Tibial nerve (tissue), 4 donors: ENCODE data around the gene RALB. TPM values are rescaled to one million over a fixed set of nuclear protein-coding genes. Genes with fewer than 3 reads are reported as not detected.

ENCODE experiments used
- DNase-seq, 2 donors: peaks; one replicate each; pipeline ENCODE4 v3.0.0-alpha.2; 2019; ENCODE audit warnings: low spot score in 2 of 2
- H3K27ac ChIP-seq, 4 donors: fragments of 200-600 bp; sonication (generic) in 3 of 4; one replicate each; pipeline ENCODE4 v1.5.1; 2017 to 2019; ENCODE audit warnings: mild to moderate bottlenecking in 1 of 4
- H3K27me3 ChIP-seq, 2 donors: fragments of 200-600 bp; sonication (generic) in 1 of 2; one replicate each; pipeline versions ENCODE4 v1.5.1 to v1.6.0; 2017 to 2019
- H3K36me3 ChIP-seq, 3 donors: fragments of 200-600 bp; sonication (generic); one replicate each; pipeline ENCODE4 v1.5.1; 2018 to 2019
- H3K4me1 ChIP-seq, 4 donors: fragments of 200-600 bp; sonication (generic) in 3 of 4; one replicate each; pipeline ENCODE4 v1.5.1; 2017 to 2019
- H3K4me3 ChIP-seq, 4 donors: fragments of 200-600 bp; sonication (generic) in 3 of 4; one replicate each; pipeline ENCODE4 v1.5.1; 2017 to 2019; ENCODE audit warnings: mild to moderate bottlenecking in 1 of 4, moderate library complexity in 1 of 4
- H3K9me3 ChIP-seq, 4 donors: fragments of 200-600 bp; sonication (generic) in 3 of 4; one replicate each; pipeline ENCODE4 v1.5.1; 2017 to 2019
- CTCF ChIP-seq, 5 experiments: fragments of 200-600 bp in 3 of 5; fragments of 450-650 bp in 2 of 5; sonication (generic) in 3 of 5; IDR thresholded peaks; one replicate each; pipeline ENCODE4 v1.5.1; 2016 to 2019; ENCODE audit warnings: antibody characterized with exemption in 5 of 5, mild to moderate bottlenecking in 3 of 5, moderate library complexity in 2 of 5
- EP300 ChIP-seq, 2 donors: sonication (generic); formaldehyde crosslinking; IDR thresholded peaks; one replicate each; pipeline ENCODE4 v1.6.1; 2017; ENCODE audit warnings: antibody characterized with exemption in 2 of 2, mild to moderate bottlenecking in 1 of 2
- POLR2A ChIP-seq, 2 donors: fragments of 450-650 bp; IDR thresholded peaks; one replicate each; pipeline ENCODE4 v1.6.1; 2017; ENCODE audit warnings: antibody characterized with exemption in 2 of 2, mild to moderate bottlenecking in 2 of 2, moderate library complexity in 2 of 2
- WGBS, 2 donors: methylation state at CpG; one replicate each; pipeline ENCODE4 v1.1.5; 2018; 5-methylcytosine and 5-hydroxymethylcytosine counted together
- total RNA-seq, 4 donors: library from RNA; depleted of rRNA; stranded (reverse); fragments of >200 nt; gene quantifications; one replicate each; pipeline ENCODE4 v1.1.0, GENCODE V29; 2016

Gene RALB
- total RNA-seq, 4 donors from 2014 or later = 35.1 to 40.4 (median 39.8) TPM

GRCh38 chr2:120238728-120239487, 13.7 kb upstream of the RALB start:
- WGBS, 2 donors = 77% methylated on average over 21 to 22 of the region's 22 CpGs
- DNase-seq = no peak
- no peaks in the 10 kb centered on the region for H3K9me3 ChIP-seq
- peak overlapping the region in 2 of 4 donors; percentile 58 to 67 for H3K27ac ChIP-seq
- TF ChIP-seq EP300 (IDR thresholded peaks at IDR 0.05) (no peak), POLR2A (IDR thresholded peaks at IDR 0.05) (no peak), CTCF (IDR thresholded peaks at IDR 0.05) (no peak)
- no peaks in the 10 kb centered on the region for H3K36me3 ChIP-seq
- peaks cover 0 to 10% of the 10 kb centered on the region in 2 donors for H3K27me3 ChIP-seq
- no peak overlapping the region for H3K4me3 ChIP-seq
- peaks cover 0 to 15% (median 5%) of the 10 kb centered on the region in 4 donors for H3K4me1 ChIP-seq

- Histone ChIP-seq H3K27ac (peak overlapping the region in 2 of 4 donors; percentile 58 to 67), H3K4me1 (peaks cover 0 to 15% (median 5%) of the 10 kb centered on the region in 4 donors), H3K9me3 (no peaks in the 10 kb centered on the region), H3K4me3 (no peak overlapping the region), H3K27me3 (peaks cover 0 to 10% of the 10 kb centered on the region in 2 donors), H3K36me3 (no peaks in the 10 kb centered on the region)
- TF ChIP-seq EP300 (IDR thresholded peaks at IDR 0.05) = no peak
- no peak for DNase-seq
- 36 to 44% methylated on average over 22 of the region's 22 CpGs for WGBS, 2 donors
Measured at GRCh38 chr2:120239488-120240287, 13.0 kb upstream of the RALB start.

GRCh38 chr2:120240901-120241429, 11.7 kb upstream of the RALB start:
- H3K27me3 ChIP-seq = peaks cover 0 to 10% of the 10 kb centered on the region in 2 donors
- H3K27ac ChIP-seq = no peak overlapping the region
- H3K4me3 ChIP-seq = no peak overlapping the region
- WGBS, 2 donors = 88 to 90% methylated on average over 10 of the region's 10 CpGs
- no peak for DNase-seq
- H3K9me3 ChIP-seq = no peaks in the 10 kb centered on the region
- TF ChIP-seq CTCF (IDR thresholded peaks at IDR 0.05) (no peak), EP300 (IDR thresholded peaks at IDR 0.05) (no peak), POLR2A (IDR thresholded peaks at IDR 0.05) (no peak)
- no peaks in the 10 kb centered on the region for H3K36me3 ChIP-seq
- peaks cover 0 to 20% (median 9%) of the 10 kb centered on the region in 4 donors for H3K4me1 ChIP-seq

GRCh38 chr2:120241684-120242083, 11.0 kb upstream of the RALB start:
- no peak for DNase-seq
- TF ChIP-seq POLR2A (IDR thresholded peaks at IDR 0.05) = no peak
- TF ChIP-seq CTCF (IDR thresholded peaks at IDR 0.05) = no peak
- TF ChIP-seq EP300 (IDR thresholded peaks at IDR 0.05) = no peak
- Histone ChIP-seq H3K27ac (no peak overlapping the region), H3K9me3 (no peaks in the 10 kb centered on the region), H3K27me3 (peaks cover 0 to 10% of the 10 kb centered on the region in 2 donors), H3K36me3 (no peaks in the 10 kb centered on the region), H3K4me3 (no peak overlapping the region), H3K4me1 (peaks cover 0 to 20% (median 10%) of the 10 kb centered on the region in 4 donors)
- 79 to 80% methylated on average over 6 of the region's 6 CpGs for WGBS, 2 donors

- Histone ChIP-seq H3K4me3 (no peak overlapping the region), H3K4me1 (peaks cover 0 to 20% (median 10%) of the 10 kb centered on the region in 4 donors), H3K27me3 (peaks cover 0 to 23% of the 10 kb centered on the region in 2 donors), H3K27ac (no peak overlapping the region), H3K9me3 (no peaks in the 10 kb centered on the region), H3K36me3 (no peaks in the 10 kb centered on the region)
- TF ChIP-seq CTCF (IDR thresholded peaks at IDR 0.05) (no peak), EP300 (IDR thresholded peaks at IDR 0.05) (no peak), POLR2A (IDR thresholded peaks at IDR 0.05) (no peak)
- no peak for DNase-seq
- 70 to 74% methylated on average over 2 to 3 of the region's 3 CpGs for WGBS, 2 donors
Measured at GRCh38 chr2:120243211-120243610, 9.4 kb upstream of the RALB start.
